Keratinocyte (primary cell): ENCODE measurements around the gene FRMPD2. TPM values are rescaled to one million over a fixed set of nuclear protein-coding genes. Genes with fewer than 3 reads are reported as not detected.

ENCODE experiments used
- DNase-seq: peaks from one replicate; pipeline ENCODE4 v3.0.0-alpha.2; 2011; ENCODE audit warnings: low read depth, missing footprints, low spot score
- FAIRE-seq: peaks from 2 replicates; lab custom pipeline; 2011; peaks lifted over from hg19 to GRCh38; lab: Jason Lieb, UNC
- H2AFZ ChIP-seq: 2 replicates; pipeline ENCODE4 v1.6.0; 2012; ENCODE audit warnings: low read length, control low read depth, inconsistent platforms; ENCODE audit not compliant: control insufficient read depth
- H3K27ac ChIP-seq: 2 replicates; pipeline ENCODE4 v1.5.1; 2011; ENCODE audit warnings: low read length; ENCODE audit not compliant: control insufficient read depth, insufficient read depth
- H3K27me3 ChIP-seq: 3 replicates; pipeline ENCODE4 v1.6.0; 2011; ENCODE audit warnings: low read length; ENCODE audit not compliant: control insufficient read depth, insufficient read depth; ENCODE audit errors: extremely low read depth
- H3K36me3 ChIP-seq, 2 experiments: 2 replicates in 1 of 2; 3 replicates in 1 of 2; pipeline ENCODE4 v1.5.1; 2011; ENCODE audit warnings: low read length in 2 of 2, mild to moderate bottlenecking in 1 of 2; ENCODE audit not compliant: control insufficient read depth in 2 of 2, insufficient read depth in 2 of 2; ENCODE audit errors: extremely low read depth in 1 of 2
- H3K4me1 ChIP-seq: 3 replicates; pipeline ENCODE4 v1.5.1; 2011; ENCODE audit warnings: low read length; ENCODE audit not compliant: control insufficient read depth, insufficient read depth; ENCODE audit errors: extremely low read depth
- H3K4me2 ChIP-seq: 3 replicates; pipeline ENCODE4 v1.6.0; 2011; ENCODE audit warnings: low read depth, low read length; ENCODE audit not compliant: control insufficient read depth, insufficient read depth; ENCODE audit errors: extremely low read depth
- H3K4me3 ChIP-seq, 3 experiments: fragments of 200-600 bp in 1 of 3; sonication (generic) in 1 of 3; 2 replicates in 2 of 3; 3 replicates in 1 of 3; pipeline ENCODE4 v1.5.1; 2011 to 2016; ENCODE audit warnings: low read length in 3 of 3, mild to moderate bottlenecking in 3 of 3, control low read depth in 2 of 3, inconsistent platforms in 1 of 3, low read depth in 1 of 3, mixed read lengths in 1 of 3, mixed run types in 1 of 3, moderate library complexity in 1 of 3; ENCODE audit not compliant: control insufficient read depth in 2 of 3, insufficient read depth in 2 of 3; ENCODE audit errors: extremely low read depth in 1 of 3
- H3K79me2 ChIP-seq: 2 replicates; pipeline ENCODE4 v1.6.0; 2012; ENCODE audit warnings: low read length; ENCODE audit not compliant: control insufficient read depth, insufficient read depth
- H3K9ac ChIP-seq: 3 replicates; pipeline ENCODE4 v1.6.0; 2011; ENCODE audit warnings: low read length; ENCODE audit not compliant: control insufficient read depth, insufficient read depth; ENCODE audit errors: extremely low read depth
- H3K9me1 ChIP-seq: 3 replicates; pipeline ENCODE4 v1.6.0; 2011; ENCODE audit warnings: low read length; ENCODE audit not compliant: control insufficient read depth, insufficient read depth; ENCODE audit errors: extremely low read depth
- H3K9me3 ChIP-seq: 2 replicates; pipeline ENCODE4 v1.5.1; 2012; ENCODE audit warnings: low read depth, low read length; ENCODE audit not compliant: control insufficient read depth
- H4K20me1 ChIP-seq: 3 replicates; pipeline ENCODE4 v1.6.0; 2011; ENCODE audit warnings: low read length; ENCODE audit not compliant: control insufficient read depth, insufficient read depth; ENCODE audit errors: extremely low read depth
- CTCF ChIP-seq, 3 experiments: IDR thresholded peaks in 1 of 3; conservative IDR thresholded peaks in 1 of 3; optimal IDR thresholded peaks in 1 of 3; 2 replicates in 2 of 3; 3 replicates in 1 of 3; pipeline versions ENCODE3 to v1.5.1; 2011; ENCODE audit warnings: low read length in 3 of 3, mild to moderate bottlenecking in 3 of 3, moderate library complexity in 2 of 3, control low read depth in 1 of 3, inconsistent platforms in 1 of 3; ENCODE audit not compliant: insufficient read depth in 2 of 3; ENCODE audit errors: extremely low read depth in 1 of 3
- EZH2 ChIP-seq: IDR thresholded peaks from one replicate; pipeline ENCODE4 v1.6.1; 2012; ENCODE audit warnings: inconsistent platforms, mild to moderate bottlenecking, low read length, moderate library complexity
- dilution Hi-C: fragments of 300-500 bp; cut with MboI; formaldehyde crosslinking; loops from one replicate; pipeline ENCODE4 v1.7.0; 2020; ENCODE audit warnings: low sequenced_read_pairs; ENCODE audit not compliant: extremely low pct_ligation_motif_present
- polyA plus RNA-seq, 5 experiments: library from polyadenylated mRNA; depleted of rRNA in 3 of 5; stranded (reverse) in 3 of 5; stranded (forward) in 1 of 5; unstranded in 1 of 5; fragments of >200 nt; gene quantifications; 1 replicate in 1 of 5; 2 replicates in 3 of 5; 3 replicates in 1 of 5; pipeline versions ENCODE4 v1.2.1 to v1.2.3, GENCODE V29; 2011 to 2012; ENCODE audit warnings: missing spikeins in 2 of 5, low read depth in 1 of 5, low replicate concordance in 1 of 5

The FRMPD2 gene
- polyA plus RNA-seq, 1 donor (not counting 4 experiments of a cell fraction or from before 2014, with no cell fraction given): not detected

DNA sequence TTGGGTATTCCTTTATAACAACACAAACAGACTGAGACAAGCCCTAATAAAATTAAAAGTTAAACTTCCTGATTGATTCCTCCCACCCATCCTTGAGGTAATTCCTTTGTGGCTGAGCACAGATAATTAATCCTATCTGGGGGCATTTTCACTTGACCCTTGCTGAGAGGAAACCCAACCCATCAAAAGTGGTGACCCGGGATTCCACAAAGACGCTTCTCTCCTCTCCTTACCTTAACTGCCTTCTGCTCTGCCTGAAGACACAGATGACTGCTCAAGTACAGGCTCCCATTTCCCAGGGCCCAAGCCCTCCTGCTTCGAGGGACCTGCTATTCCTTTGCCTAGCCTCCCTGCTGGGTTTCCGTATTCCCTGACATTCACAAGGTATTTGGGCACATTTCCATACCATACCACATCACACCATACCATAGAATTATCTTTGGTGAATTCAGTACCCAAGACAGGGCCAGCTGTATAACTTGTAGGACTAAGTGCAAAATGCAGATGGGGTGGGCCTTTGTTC is 22.1 kb upstream of the FRMPD2 start:
- no peak for FAIRE-seq
- H4K20me1 ChIP-seq: no peaks in the 10 kb centered on the region

DNA sequence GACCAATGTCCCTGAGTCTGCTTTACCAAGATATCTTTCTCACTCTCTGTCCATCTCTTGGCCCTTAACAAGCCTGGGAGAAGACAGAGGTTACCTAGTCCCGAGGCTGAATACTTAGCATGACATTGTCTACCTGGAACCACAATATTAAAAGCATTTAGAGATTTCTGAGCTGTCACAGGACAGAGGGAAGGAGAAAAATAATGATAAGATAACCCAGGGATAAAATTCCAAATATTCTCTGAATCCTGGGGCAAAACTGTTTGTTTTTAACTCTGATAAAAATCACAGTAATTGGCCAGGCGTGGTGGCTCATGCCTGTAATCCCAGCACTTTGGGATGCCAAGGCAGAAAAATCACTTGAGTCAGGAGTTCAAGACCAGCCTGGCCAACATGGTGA is 19.9 kb upstream of the FRMPD2 start:
- no peak overlapping the region for H3K9ac ChIP-seq
- H3K27me3 ChIP-seq: peaks cover 12% of the 10 kb centered on the region
- no peak overlapping the region for H2AFZ ChIP-seq
- H3K9me1 ChIP-seq: no peaks in the 10 kb centered on the region
- FAIRE-seq: no peak
- H3K9me3 ChIP-seq: no peaks in the 10 kb centered on the region
- no peak overlapping the region for H3K4me2 ChIP-seq
- DNase-seq: no peak
- no peaks in the 10 kb centered on the region for H3K79me2 ChIP-seq
- dilution Hi-C loops: no loop called here
- TF ChIP-seq EZH2 (no peak), CTCF (optimal IDR thresholded peaks at IDR 0.05 in 1 of 3, IDR thresholded peaks at IDR 0.05 in 1 of 3, conservative IDR thresholded peaks at IDR 0.05 in 1 of 3; ENCODE audit: extremely low read depth in 1 of 3, insufficient read depth in 2 of 3, low read length in 3 of 3) (no peak)
- no peak overlapping the region for H3K27ac ChIP-seq
- H3K4me3 ChIP-seq: no peak overlapping the region
- H3K36me3 ChIP-seq: no peaks in the 10 kb centered on the region
- H3K4me1 ChIP-seq: no peaks in the 10 kb centered on the region
- no peaks in the 10 kb centered on the region for H4K20me1 ChIP-seq

More for the DNA sequence above, 22.1 kb upstream of the FRMPD2 start:
- dilution Hi-C loops: no loop called here
- no peaks in the 10 kb centered on the region for H3K36me3 ChIP-seq
- H3K4me2 ChIP-seq: no peak overlapping the region
- no peak overlapping the region for H3K4me3 ChIP-seq
- H3K27me3 ChIP-seq: peaks cover 10% of the 10 kb centered on the region
- no peak overlapping the region for H3K9ac ChIP-seq
- H3K27ac ChIP-seq: no peak overlapping the region
- H3K79me2 ChIP-seq: no peaks in the 10 kb centered on the region
- no peak for TF ChIP-seq EZH2
- no peak for TF ChIP-seq CTCF (optimal IDR thresholded peaks at IDR 0.05 in 1 of 3, IDR thresholded peaks at IDR 0.05 in 1 of 3, conservative IDR thresholded peaks at IDR 0.05 in 1 of 3; ENCODE audit: extremely low read depth in 1 of 3, insufficient read depth in 2 of 3, low read length in 3 of 3)
- no peak for DNase-seq
- H3K4me1 ChIP-seq: no peaks in the 10 kb centered on the region
- no peak overlapping the region for H2AFZ ChIP-seq
- no peaks in the 10 kb centered on the region for H3K9me3 ChIP-seq
- H3K9me1 ChIP-seq: no peaks in the 10 kb centered on the region
